Measurements from ENCODE around the gene CPLX3.

Gene CPLX3

GRCh38 chr15:74789741-74790079, 36.7 kb upstream of the CPLX3 start:
- H3K4me1 ChIP-seq (ENCODE audit: insufficient read depth, low read length, severe bottlenecking), result peaks cover 100% of the 10 kb centered on the region
- peak overlapping the region; percentile 97 for H3K4me3 ChIP-seq (ENCODE audit: low read depth, low read length, poor library complexity, severe bottlenecking)
- H3K36me3 ChIP-seq (ENCODE audit: insufficient read depth, low read length), result peaks cover 54% of the 10 kb centered on the region; the same call in 1 of the 2 replicates
- peaks cover 13% of the 10 kb centered on the region for H3F3A ChIP-seq (ENCODE audit: insufficient read depth, low read length)
- no peaks in the 10 kb centered on the region for H4K20me1 ChIP-seq (ENCODE audit: insufficient read depth, low read length)
- H3K9ac ChIP-seq (ENCODE audit: low read length), result peak overlapping the region; percentile 83
- H3K4me2 ChIP-seq (ENCODE audit: low read length), result peak overlapping the region; percentile 97
- TF ChIP-seq, protein P1, sequence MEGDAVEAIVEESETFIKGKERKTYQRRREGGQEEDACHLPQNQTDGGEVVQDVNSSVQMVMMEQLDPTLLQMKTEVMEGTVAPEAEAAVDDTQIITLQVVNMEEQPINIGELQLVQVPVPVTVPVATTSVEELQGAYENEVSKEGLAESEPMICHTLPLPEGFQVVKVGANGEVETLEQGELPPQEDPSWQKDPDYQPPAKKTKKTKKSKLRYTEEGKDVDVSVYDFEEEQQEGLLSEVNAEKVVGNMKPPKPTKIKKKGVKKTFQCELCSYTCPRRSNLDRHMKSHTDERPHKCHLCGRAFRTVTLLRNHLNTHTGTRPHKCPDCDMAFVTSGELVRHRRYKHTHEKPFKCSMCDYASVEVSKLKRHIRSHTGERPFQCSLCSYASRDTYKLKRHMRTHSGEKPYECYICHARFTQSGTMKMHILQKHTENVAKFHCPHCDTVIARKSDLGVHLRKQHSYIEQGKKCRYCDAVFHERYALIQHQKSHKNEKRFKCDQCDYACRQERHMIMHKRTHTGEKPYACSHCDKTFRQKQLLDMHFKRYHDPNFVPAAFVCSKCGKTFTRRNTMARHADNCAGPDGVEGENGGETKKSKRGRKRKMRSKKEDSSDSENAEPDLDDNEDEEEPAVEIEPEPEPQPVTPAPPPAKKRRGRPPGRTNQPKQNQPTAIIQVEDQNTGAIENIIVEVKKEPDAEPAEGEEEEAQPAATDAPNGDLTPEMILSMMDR (IDR thresholded peaks at IDR 0.05; ENCODE audit: low read length), result no peak
- no peak for TF ChIP-seq EZH2 (IDR thresholded peaks at IDR 0.05; ENCODE audit: borderline replicate concordance, low read length)
- H3K79me2 ChIP-seq (ENCODE audit: insufficient read depth, low read length), result peaks cover 48% of the 10 kb centered on the region
- no peaks in the 10 kb centered on the region for H3K27me3 ChIP-seq (ENCODE audit: insufficient read depth, low read length)
- no peak overlapping the region for H2AFZ ChIP-seq (ENCODE audit: low read length)
- H3K9me3 ChIP-seq (ENCODE audit: low read length), result no peaks in the 10 kb centered on the region
- peak overlapping the region; percentile 99 for H3K27ac ChIP-seq (ENCODE audit: low read depth, low read length, poor library complexity, severe bottlenecking)
- H3K9me2 ChIP-seq (ENCODE audit: low read depth, low read length), result no peaks in the 10 kb centered on the region

- Histone ChIP-seq H3K79me2 (ENCODE audit: insufficient read depth, low read length) (peaks cover 52% of the 10 kb centered on the region), H3K4me3 (ENCODE audit: low read depth, low read length, poor library complexity, severe bottlenecking) (peak overlapping the region; percentile 97), H3K9ac (ENCODE audit: low read length) (peak overlapping the region; percentile 83), H3K27me3 (ENCODE audit: insufficient read depth, low read length) (no peaks in the 10 kb centered on the region), H3K4me1 (ENCODE audit: insufficient read depth, low read length, severe bottlenecking) (peaks cover 100% of the 10 kb centered on the region), H3K4me2 (ENCODE audit: low read length) (peak overlapping the region; percentile 97), H3F3A (ENCODE audit: insufficient read depth, low read length) (peaks cover 11% of the 10 kb centered on the region; the same call in 1 of the 2 replicates), H3K27ac (ENCODE audit: low read depth, low read length, poor library complexity, severe bottlenecking) (peak overlapping the region; percentile 99), H3K36me3 (ENCODE audit: insufficient read depth, low read length) (peaks cover 53% of the 10 kb centered on the region; the same call in 1 of the 2 replicates), H3K9me2 (ENCODE audit: low read depth, low read length) (no peaks in the 10 kb centered on the region), H3K9me3 (ENCODE audit: low read length) (no peaks in the 10 kb centered on the region), H4K20me1 (ENCODE audit: insufficient read depth, low read length) (no peaks in the 10 kb centered on the region), H2AFZ (ENCODE audit: low read length) (no peak overlapping the region)
- TF ChIP-seq, protein P1 (IDR thresholded peaks at IDR 0.05; ENCODE audit: low read length), result no peak
- no peak for TF ChIP-seq EZH2 (IDR thresholded peaks at IDR 0.05; ENCODE audit: borderline replicate concordance, low read length)
Observed at GRCh38 chr15:74790080-74790916, 36.1 kb upstream of the CPLX3 start.

DNA sequence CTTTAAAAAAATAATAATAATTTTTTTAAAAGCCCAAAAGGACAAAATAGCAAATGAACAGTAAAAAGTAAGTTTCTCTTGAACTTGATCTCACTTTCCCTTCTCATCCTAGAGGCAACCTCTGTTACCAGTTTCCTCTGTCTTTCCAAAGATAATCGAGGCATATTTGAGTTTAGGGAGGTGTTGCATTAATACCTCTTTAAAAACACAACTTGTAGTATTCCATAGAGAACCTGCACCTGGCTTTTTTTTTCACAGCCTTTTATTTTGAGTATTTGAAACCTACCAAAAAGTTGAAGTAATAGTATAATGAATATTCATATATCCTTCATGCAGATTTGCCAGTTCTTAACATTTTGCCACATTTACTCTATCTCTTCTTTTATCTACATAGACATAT, 35.4 kb upstream of the CPLX3 start:
- Histone ChIP-seq H3K27ac (ENCODE audit: low read depth, low read length, poor library complexity, severe bottlenecking) (peak overlapping the region; percentile 99), H3K9ac (ENCODE audit: low read length) (peak overlapping the region; percentile 83), H3K36me3 (ENCODE audit: insufficient read depth, low read length) (peaks cover 55% of the 10 kb centered on the region; the same call in 1 of the 2 replicates), H3F3A (ENCODE audit: insufficient read depth, low read length) (0 out of 2 replicates have a peak, but pooled peaks cover 7% of the 10 kb centered on the region), H3K4me2 (ENCODE audit: low read length) (peak overlapping the region; percentile 97), H3K4me3 (ENCODE audit: low read depth, low read length, poor library complexity, severe bottlenecking) (peak overlapping the region; percentile 97), H3K9me2 (ENCODE audit: low read depth, low read length) (no peaks in the 10 kb centered on the region), H4K20me1 (ENCODE audit: insufficient read depth, low read length) (no peaks in the 10 kb centered on the region), H3K9me3 (ENCODE audit: low read length) (no peaks in the 10 kb centered on the region), H3K27me3 (ENCODE audit: insufficient read depth, low read length) (no peaks in the 10 kb centered on the region), H3K4me1 (ENCODE audit: insufficient read depth, low read length, severe bottlenecking) (peaks cover 99% of the 10 kb centered on the region), H2AFZ (ENCODE audit: low read length) (no peak overlapping the region), H3K79me2 (ENCODE audit: insufficient read depth, low read length) (peaks cover 59% of the 10 kb centered on the region)
- TF ChIP-seq, protein P1 (IDR thresholded peaks at IDR 0.05; ENCODE audit: low read length), result no peak
- no peak for TF ChIP-seq EZH2 (IDR thresholded peaks at IDR 0.05; ENCODE audit: borderline replicate concordance, low read length)

Measured in OCI-LY1 (cell line).